Small intestine (tissue), 7 donors: ENCODE measurements around the gene HDAC8. TPM values are rescaled to one million over a fixed set of nuclear protein-coding genes. Genes with fewer than 3 reads are reported as not detected.
"Not testable (repeated sequence)": the region's sequence is repeated elsewhere in the genome, so short reads cannot be mapped to it uniquely, and the experiment has no call there.

Experiments
- DNase-seq, 2 donors: peaks; one replicate each; pipeline versions ENCODE4 v3.0.0 to v3.0.0-alpha.2; 2013
- FAIRE-seq: peaks from 2 replicates; lab custom pipeline; 2012; peaks lifted over from hg19 to GRCh38; lab: Jason Lieb, UNC
- H3K27ac ChIP-seq, 3 donors: one replicate each; pipeline ENCODE4 v1.5.1; 2013; ENCODE audit warnings: low read length in 2 of 3, mild to moderate bottlenecking in 2 of 3, control low read depth in 1 of 3, inconsistent platforms in 1 of 3, low read depth in 1 of 3, moderate library complexity in 1 of 3
- H3K27me3 ChIP-seq, 3 donors: one replicate each; pipeline ENCODE4 v1.6.1; 2013; ENCODE audit warnings: low read length in 3 of 3, inconsistent platforms in 1 of 3; ENCODE audit not compliant: control insufficient read depth in 3 of 3, insufficient read depth in 3 of 3
- H3K36me3 ChIP-seq, 3 donors: one replicate each; pipeline ENCODE4 v1.6.1; 2013; ENCODE audit warnings: low read length in 3 of 3, inconsistent platforms in 1 of 3, low read depth in 1 of 3, mild to moderate bottlenecking in 1 of 3, moderate library complexity in 1 of 3; ENCODE audit not compliant: control insufficient read depth in 3 of 3, insufficient read depth in 2 of 3
- H3K4me1 ChIP-seq, 3 donors: one replicate each; pipeline ENCODE4 v1.6.1; 2013; ENCODE audit warnings: low read length in 2 of 3, inconsistent platforms in 1 of 3, low read depth in 1 of 3, mild to moderate bottlenecking in 1 of 3, moderate library complexity in 1 of 3; ENCODE audit not compliant: control insufficient read depth in 3 of 3, insufficient read depth in 2 of 3
- H3K4me3 ChIP-seq, 3 donors: one replicate each; pipeline ENCODE4 v1.5.1; 2013; ENCODE audit warnings: low read length in 3 of 3, control low read depth in 1 of 3, inconsistent platforms in 1 of 3, low read depth in 1 of 3, mild to moderate bottlenecking in 1 of 3, moderate library complexity in 1 of 3
- H3K9me3 ChIP-seq, 2 donors: one replicate each; pipeline ENCODE4 v1.6.1; 2013; ENCODE audit warnings: low read depth in 1 of 2, low read length in 1 of 2; ENCODE audit not compliant: control insufficient read depth in 2 of 2, insufficient read depth in 1 of 2
- WGBS, 3 donors: extraction: QIAGEN DNeasy Blood & Tissue Kit; methylation state at CpG; one replicate each; pipeline ENCODE4 v1.1.7; 2013; 5-methylcytosine and 5-hydroxymethylcytosine counted together
- polyA plus RNA-seq, 4 donors: library from polyadenylated mRNA; stranded (reverse) in 3 of 4; unstranded in 1 of 4; fragments of 200-250 nt in 3 of 4; fragments of 120-200 nt in 1 of 4; gene quantifications; one replicate each; pipeline versions ENCODE4 v1.2.1 to v1.2.3, GENCODE V29; 2013
- donor health status: healthy with polysubstance abuse.
- donor health status: control.
- donor health status: control.
- donor health status: Bipolar disorder and iron deficiency.
- donor health status: healthy.

Gene HDAC8
- polyA plus RNA-seq, 4 donors, result 11.3 to 24.7 (median 19.1) TPM

GRCh38 chrX:72498782-72499181 is 73.9 kb downstream of the HDAC8 start:
- Histone ChIP-seq H3K27ac (no peak overlapping the region), H3K27me3 (no peaks in the 10 kb centered on the region), H3K36me3 (no peaks in the 10 kb centered on the region), H3K4me3 (no peak overlapping the region), H3K4me1 (no peaks in the 10 kb centered on the region), H3K9me3 (no peaks in the 10 kb centered on the region)
- DNase-seq, result no peak
- FAIRE-seq, result no peak

GRCh38 chrX:72495046-72495445 is 77.6 kb downstream of the HDAC8 start:
- Histone ChIP-seq H3K9me3 (no peaks in the 10 kb centered on the region), H3K36me3 (no peaks in the 10 kb centered on the region), H3K4me3 (no peak overlapping the region), H3K27me3 (no peaks in the 10 kb centered on the region), H3K27ac (no peak overlapping the region), H3K4me1 (no peaks in the 10 kb centered on the region)
- FAIRE-seq (no peak), DNase-seq (no peak)
- WGBS, 3 donors, result 74 to 97% (median 85%) methylated on average over 6 of the region's 6 CpGs

GRCh38 chrX:72492499-72492898 is 80.1 kb downstream of the HDAC8 start:
- whole genome bisulfite sequencing, 3 donors, result 83 to 100% (median 91%) methylated on average over 1 of the region's 1 CpG
- Histone ChIP-seq H3K36me3 (peaks cover 0 to 2% (median 0%) of the 10 kb centered on the region in 3 donors), H3K4me1 (no peaks in the 10 kb centered on the region), H3K27ac (no peak overlapping the region), H3K9me3 (no peaks in the 10 kb centered on the region), H3K27me3 (no peaks in the 10 kb centered on the region), H3K4me3 (no peak overlapping the region)
- DNase-seq (no peak), FAIRE-seq (no peak)

GRCh38 chrX:72490221-72490620 is 82.4 kb downstream of the HDAC8 start:
- not testable (repeated sequence) for DNase-seq, H3K36me3 ChIP-seq, H3K4me3 ChIP-seq, H3K27ac ChIP-seq, H3K9me3 ChIP-seq, FAIRE-seq, H3K4me1 ChIP-seq, H3K27me3 ChIP-seq
- WGBS, 3 donors, result 77 to 91% (median 88%) methylated on average over 5 to 6 of the region's 6 CpGs

- H3K4me3 ChIP-seq, result no peak overlapping the region
- H3K4me1 ChIP-seq, result no peaks in the 10 kb centered on the region
- DNase-seq (no peak), FAIRE-seq (no peak)
- H3K27ac ChIP-seq, result no peak overlapping the region
- peaks cover 0 to 2% of the 10 kb centered on the region in 2 donors for H3K9me3 ChIP-seq
- H3K27me3 ChIP-seq, result no peaks in the 10 kb centered on the region
- peaks cover 0 to 2% (median 2%) of the 10 kb centered on the region in 3 donors for H3K36me3 ChIP-seq
- WGBS, 3 donors, result 53 to 87% (median 82%) methylated on average over 1 of the region's 1 CpG
These were observed 85.0 kb downstream of the HDAC8 start for GRCh38 chrX:72487661-72488060.

GRCh38 chrX:72479324-72480274 is 93.0 kb downstream of the HDAC8 start:
- Histone ChIP-seq H3K27ac (no peak overlapping the region), H3K9me3 (peaks cover 0 to 2% of the 10 kb centered on the region in 2 donors), H3K4me3 (no peak overlapping the region), H3K27me3 (no peaks in the 10 kb centered on the region), H3K4me1 (no peaks in the 10 kb centered on the region), H3K36me3 (no peaks in the 10 kb centered on the region)
- DNase-seq, result peak; percentile 17 to 29
- FAIRE-seq, result no peak
- WGBS, 3 donors, result 12 to 60% (median 37%) methylated on average over 5 of the region's 5 CpGs

- no peak overlapping the region for H3K27ac ChIP-seq
- H3K9me3 ChIP-seq, result peaks cover 0 to 2% of the 10 kb centered on the region in 2 donors
- H3K36me3 ChIP-seq, result peaks cover 0 to 2% (median 0%) of the 10 kb centered on the region in 3 donors
- H3K4me1 ChIP-seq, result no peaks in the 10 kb centered on the region
- no peak overlapping the region for H3K4me3 ChIP-seq
- no peaks in the 10 kb centered on the region for H3K27me3 ChIP-seq
- WGBS, 3 donors, result 41 to 66% (median 56%) methylated on average over 9 of the region's 9 CpGs
- peak; percentile 20 to 22 for DNase-seq
- FAIRE-seq, result no peak
These were observed 93.8 kb downstream of the HDAC8 start for GRCh38 chrX:72478853-72479252.

GRCh38 chrX:72478351-72478750 is 94.3 kb downstream of the HDAC8 start:
- H3K9me3 ChIP-seq, result peaks cover 0 to 1% of the 10 kb centered on the region in 2 donors
- no peaks in the 10 kb centered on the region for H3K27me3 ChIP-seq
- H3K4me1 ChIP-seq, result no peaks in the 10 kb centered on the region
- no peak for FAIRE-seq
- H3K36me3 ChIP-seq, result peaks cover 0 to 2% (median 0%) of the 10 kb centered on the region in 3 donors
- H3K27ac ChIP-seq, result no peak overlapping the region
- no peak for DNase-seq
- WGBS, 3 donors, result 76 to 84% (median 83%) methylated on average over 7 to 8 of the region's 8 CpGs
- no peak overlapping the region for H3K4me3 ChIP-seq
